Measurements from ENCODE around the gene FNDC3B. TPM values are rescaled to one million over a fixed set of nuclear protein-coding genes. Genes with fewer than 3 reads are reported as not detected.

FNDC3B gene
- total RNA-seq, 1 donor from 2014 or later, result 19.3 TPM

DNA sequence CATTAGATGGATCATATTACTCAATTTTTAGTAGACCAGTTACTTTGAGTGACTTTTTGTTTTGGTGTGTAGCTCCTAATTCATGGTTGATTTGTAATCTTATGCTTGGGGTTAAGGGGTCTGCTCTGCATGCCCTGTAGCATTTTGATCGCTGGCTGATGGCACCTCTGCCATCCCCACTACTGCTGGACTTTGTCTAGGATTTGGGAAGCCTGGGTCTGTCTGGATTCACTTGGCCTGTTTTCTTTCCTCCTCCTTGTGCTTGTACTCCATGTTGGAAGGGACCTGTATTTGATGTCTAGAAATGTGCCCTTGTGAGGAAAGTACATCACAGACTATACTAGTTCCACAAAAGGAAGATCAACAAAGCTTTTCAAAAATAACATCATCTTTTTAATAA, 154.1 kb downstream of the FNDC3B start:
- no peak for DNase-seq

DNA sequence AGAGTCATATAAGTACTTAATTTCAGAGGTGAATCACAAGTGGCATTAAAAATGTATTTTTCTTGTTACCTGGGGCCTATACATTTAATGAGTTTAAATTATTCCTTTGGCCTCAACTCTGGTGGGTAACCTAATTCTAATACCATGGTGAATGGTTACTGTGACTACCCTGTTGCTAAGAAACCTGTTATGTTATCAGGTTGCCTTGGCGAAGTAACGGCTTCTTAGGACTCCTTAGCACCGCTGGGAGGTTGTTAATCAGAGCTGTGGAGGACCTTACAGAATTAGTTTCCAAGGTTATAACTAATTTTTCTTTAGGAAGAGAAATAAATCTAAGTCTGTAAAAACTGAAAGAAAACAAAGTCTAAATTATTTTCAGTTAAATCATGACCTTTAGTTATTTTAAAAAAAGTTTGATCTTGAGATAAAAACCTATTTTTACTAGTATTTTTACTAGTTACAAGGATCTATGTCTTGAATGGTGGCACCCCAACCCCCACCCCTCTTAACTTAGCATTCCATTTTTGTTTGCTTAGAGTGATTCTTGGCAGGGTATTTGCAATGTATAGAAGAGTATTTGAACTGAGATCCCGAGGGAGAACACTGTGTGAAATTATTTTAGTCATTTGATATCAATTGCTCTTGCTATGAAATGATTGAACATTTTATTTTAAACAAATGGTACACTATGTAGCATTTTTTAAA, 155.5 kb downstream of the FNDC3B start:
- DNase-seq, result no peak

DNA sequence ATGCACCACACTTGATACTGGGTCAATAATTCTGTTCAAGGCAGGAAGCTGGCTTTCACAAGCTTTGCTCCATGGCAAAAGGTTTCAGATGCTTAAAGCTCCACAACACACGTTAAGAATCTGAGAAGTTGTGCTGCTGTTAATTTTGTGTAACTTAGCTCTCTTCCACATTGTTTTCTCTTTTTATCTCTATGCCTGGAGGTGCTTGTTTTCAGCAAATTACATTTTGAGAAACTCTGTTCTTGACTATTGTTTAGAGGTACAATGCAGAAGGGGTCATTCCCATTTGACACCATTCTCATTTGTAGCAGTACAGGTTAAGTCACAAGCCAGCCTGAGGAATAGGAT, 156.0 kb downstream of the FNDC3B start:
- no peak for DNase-seq

DNA sequence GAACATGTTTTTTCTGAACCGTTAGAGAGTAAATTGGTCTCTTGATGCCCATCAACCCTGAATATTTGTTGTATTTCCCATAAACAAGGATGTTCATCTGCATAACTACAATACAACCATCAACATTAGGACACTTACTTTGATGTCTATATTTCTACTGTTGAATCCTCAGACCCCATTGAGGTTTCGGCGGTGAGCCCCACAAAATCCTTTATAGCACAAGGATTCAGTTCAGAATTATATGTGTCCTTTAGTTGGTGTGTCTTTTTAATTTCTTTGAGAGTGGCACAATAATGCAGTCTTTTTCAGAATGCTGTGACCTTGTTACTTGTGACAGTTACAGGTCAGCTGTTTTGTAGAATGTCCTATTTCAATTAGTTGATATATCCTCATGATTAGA, 158.0 kb downstream of the FNDC3B start:
- DNase-seq, result no peak

DNA sequence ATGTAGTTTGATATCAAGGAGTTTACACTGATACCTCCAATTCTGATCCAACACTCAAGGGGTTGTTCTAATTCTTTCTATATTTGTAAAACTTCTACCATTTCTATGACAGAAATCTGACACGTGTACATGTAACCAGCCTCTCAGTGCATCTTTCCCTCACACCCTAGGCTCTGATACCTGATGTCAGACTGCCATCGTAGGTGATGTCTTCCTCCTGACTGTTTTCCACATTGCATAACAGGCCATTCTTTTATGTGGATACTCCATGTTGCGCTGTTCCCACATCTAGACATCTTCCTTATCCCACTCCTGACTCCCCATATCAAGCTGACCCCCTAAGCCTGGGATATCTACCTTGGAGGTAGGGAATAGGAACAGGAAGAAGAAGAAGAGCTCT, 159.1 kb downstream of the FNDC3B start:
- DNase-seq, result no peak

DNA sequence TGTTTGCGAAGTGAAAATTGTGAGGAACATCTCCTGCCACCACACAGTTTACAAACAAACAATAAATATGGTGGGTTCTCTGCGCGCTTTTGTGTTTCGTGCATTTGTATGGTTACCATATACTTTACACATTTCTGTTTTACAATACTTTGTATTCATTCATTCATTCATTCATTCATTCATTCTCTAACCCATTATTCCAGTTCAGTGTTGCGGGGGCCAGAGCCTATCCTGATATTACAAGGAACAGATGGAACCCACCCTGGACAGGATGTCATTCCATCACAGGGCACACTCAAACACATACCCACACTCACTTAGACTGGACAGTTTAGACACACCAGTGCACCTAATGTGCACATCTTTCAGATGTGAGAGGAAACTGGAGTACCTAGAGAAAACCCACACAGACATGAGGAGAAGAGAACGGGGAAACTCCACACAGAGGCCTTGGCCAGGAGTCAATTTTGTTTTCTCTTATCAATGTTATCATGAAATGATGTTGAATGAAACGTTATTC, 160.5 kb downstream of the FNDC3B start:
- DNase-seq, result no peak

DNA sequence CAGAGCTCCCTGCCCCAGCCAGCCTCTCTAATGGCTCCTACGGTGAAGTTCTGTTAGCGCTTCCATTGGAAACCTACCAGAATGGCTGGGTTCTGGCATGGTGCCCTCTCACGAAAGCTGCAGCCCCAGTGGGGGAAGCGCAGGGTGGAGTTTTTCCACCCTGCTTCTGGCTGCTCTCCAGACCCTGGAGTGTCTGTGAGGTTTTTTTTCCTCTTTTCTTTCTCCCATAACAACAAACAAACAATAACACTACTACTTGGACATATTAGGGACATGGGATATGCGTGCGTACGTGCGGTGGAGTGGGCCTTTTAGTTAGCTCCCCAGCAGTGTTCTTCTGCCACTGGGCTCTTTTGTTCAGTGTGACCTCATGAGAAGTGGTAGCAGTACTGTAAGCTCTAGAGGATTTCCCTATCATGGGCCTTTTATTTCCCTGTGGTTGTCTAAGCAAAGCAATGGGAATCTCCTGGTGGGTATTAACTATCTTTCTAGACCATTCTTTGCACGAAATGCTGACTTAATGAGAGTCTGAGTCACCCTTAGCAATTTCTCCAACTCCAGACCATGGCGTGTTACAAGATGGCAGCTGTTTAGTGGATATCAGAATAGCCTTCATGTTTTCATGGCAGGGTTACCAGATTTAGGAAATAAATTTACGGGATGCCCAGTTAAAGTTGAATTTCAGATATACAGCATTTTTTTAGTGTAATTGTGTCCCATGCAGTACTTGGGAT, 161.9 kb downstream of the FNDC3B start:
- no peak for DNase-seq

DNA sequence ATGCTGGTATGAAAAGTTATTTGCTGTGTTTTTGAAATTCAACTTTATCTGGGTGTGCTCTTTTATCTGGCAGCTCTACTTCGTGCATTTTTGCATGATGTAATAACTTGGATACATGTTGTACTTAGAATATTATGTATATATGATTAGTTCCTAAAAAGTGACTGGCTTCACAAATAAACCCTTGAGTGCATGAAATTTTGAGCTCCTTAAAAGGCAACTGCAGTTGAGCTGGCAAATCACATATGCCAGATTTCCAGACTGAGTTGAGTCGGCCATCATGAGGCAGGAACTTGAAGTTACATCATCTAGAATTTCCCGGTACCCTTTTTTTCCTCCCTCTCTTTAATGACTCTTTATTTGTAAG, 162.5 kb downstream of the FNDC3B start:
- DNase-seq, result no peak

DNA sequence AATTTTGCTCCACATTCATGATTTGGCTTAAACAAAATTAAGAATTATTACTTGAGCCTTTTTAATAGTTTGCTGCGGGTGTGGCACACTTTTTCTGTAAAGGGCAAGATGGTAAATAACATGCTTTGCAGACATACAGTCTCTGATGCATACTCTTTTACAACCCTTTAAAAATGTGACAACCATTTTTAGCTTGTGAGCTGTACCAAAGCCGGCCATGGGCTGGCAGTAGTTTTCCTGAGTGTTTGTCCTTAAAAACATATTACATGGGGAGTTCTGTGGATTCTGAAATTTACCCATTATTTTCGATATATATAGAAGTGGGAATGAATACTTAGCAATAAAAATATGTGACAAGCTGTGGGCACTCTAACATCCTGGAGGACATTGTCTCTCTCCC, 163.4 kb downstream of the FNDC3B start:
- DNase-seq, result no peak

DNA sequence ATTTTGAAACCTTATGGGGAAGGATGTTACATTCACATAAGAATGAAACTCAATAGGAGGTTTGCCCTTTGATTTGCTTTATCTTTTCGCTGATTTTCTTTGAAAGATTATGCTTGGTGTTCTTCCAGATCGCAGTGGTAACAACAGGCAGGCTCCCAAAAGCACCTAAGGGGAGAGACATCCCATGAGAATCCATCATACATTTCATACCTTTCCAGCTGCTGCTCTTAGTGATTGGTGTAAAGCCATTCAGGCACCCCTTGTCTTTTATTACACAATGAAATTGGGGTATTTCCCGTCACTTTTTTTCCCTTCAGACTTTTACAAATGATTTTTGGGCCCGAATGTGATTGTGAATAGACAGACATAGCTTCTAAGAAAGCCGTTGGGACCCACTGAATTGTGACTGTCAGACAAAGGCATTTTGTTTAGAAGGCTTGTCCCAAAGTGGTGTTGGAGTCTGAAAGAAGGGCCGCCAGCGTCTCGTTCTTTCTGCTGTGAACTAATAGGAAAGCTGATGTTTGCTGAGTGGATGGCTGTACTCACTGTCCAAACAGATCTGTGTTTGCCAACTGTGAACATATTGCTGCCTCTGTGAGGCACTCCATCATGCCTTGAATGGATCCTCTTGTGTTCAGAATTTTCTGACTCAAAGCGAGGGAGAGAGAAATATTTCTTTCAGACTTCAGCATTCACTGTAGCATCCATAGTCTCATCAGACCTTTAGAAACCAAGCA, 164.3 kb downstream of the FNDC3B start:
- DNase-seq, result peak; percentile 54

DNA sequence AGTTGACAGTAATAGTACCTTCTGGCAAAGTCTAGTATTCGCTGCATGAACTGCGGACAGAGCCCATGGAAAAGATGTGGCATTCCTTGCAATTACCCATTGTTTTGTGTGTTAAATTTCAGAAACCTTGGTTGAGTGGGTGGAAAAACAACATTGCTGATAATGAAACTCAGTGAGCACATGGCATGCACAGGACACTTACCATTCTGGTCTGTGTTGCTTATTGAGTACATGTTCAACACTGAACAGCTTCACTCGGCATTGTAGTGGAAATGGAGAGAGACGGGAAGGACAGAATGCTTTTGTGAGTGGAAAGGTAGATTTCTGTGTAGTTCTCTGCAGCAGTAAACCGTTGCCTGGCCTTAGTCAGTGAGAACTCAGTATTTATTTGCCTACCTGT, 165.3 kb downstream of the FNDC3B start:
- DNase-seq, result no peak

DNA sequence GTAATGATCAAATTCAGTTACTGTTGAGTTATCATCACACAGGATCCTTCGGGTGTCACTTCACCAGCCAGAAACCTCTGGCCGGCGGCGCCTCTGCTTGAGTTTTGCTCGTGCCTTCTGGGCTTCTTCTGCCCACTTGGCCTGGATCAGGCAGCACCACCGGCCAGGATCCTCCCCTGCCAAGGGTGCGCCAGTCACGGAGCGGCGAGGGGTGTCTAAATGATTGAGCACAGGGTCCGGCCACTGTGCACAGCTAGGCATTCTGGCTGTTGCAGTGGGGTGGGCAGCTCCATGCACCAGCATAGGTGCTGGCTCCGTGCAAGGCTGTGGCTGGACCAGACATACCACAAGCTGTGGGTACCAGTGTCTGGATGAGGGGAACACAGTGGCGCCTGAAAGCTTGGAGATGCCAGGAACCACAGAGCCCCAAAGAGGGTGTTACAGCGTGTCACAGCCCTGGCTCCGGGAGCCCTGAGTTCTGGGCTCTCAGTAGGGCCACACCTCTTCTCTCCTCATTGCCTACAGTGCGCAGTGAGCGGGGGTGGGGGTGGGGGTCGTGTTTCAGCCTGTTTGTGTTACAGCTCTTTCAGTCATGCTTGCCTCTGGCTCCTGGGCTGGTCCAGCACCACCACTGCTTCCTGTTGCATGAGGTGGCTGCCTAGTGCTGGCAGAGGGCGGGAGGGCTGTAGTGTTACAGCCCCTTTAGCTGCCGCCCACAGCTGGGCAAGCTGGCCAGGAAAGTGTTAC, 169.4 kb downstream of the FNDC3B start:
- no peak for DNase-seq

DNA sequence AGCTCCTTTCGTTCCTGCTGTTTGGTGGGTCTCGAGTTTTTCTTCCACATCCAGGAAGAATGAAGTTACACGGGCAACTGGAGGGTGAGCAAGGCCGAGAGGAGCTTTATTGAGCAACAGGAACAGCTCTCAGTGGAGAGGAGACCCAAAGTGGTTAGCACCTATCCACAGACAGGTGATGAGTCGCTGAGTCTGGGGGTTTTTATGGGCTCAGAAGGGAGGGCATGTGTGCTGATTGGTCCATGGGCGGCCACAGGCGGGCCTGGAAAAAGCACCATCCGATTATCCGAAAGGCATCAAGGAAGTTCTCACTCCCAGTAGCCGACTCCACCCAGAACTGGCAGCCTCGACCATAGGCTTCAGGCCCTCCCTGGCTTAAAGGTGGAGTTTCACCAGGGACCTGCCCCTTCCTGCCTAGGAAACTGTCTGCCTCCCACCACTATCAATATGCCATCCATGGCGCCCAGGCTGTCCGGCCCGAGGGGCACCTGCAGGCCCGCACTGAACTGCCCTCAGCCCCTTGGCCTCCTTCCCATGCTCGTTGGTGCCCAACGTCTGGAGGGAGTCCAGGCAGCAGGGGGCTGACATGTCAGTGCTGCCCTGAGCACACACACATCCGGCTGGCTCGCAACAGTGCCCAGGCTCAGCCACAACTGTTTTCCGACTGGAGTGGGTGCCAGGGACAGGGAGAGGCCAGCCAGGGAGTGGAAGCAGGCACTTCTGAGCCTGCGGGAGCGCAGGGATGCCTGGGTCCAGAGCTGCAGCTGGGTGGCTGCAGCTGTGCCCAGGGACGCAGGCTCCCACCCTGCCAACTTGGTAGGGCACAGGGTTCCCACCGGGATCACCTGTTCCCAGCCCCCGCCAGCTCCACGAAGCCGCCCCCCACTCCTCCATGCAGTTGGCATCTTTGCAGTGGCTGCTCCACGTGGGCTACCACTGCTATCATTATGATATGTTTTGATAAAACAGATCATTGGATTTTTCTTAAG, 170.2 kb downstream of the FNDC3B start:
- DNase-seq, result no peak

DNA sequence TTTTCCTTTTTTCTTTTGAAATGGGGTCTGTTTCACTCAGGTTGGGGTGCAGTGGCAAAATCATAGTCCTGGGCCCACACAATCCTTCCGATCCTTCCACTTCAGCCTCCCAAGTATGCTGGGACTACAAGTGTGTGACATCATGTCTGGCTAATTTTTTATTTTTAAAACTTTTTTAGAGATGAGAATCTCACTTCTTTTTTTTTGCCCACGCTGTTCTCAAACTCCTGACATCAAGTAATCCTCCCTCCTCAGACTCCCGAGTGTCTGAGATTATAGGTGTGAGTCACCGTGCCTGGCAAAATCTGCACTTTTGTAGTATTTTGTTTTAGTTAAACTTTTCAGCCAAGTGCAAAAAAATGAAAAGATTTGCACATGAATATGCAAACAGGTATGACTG, 171.0 kb downstream of the FNDC3B start:
- DNase-seq, result no peak

DNA sequence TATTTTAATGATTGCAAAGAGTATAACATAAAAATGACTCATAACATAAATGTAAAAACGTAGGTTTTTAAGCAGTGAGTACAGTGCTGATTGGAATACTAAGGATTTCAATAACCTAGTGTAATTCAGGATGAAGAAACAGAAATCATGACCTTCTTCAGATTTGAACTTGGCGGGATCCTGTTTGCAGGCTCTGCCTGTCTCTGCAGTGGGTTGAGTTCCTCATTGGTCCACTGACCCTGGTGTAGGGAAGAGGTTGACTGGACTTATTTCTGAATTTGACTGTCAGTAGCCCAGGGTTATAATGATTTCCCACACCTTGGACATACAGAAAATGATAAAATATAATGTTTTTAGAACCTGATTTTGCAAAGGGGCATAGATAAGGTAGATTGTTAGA, 171.7 kb downstream of the FNDC3B start:
- no peak for DNase-seq

DNA sequence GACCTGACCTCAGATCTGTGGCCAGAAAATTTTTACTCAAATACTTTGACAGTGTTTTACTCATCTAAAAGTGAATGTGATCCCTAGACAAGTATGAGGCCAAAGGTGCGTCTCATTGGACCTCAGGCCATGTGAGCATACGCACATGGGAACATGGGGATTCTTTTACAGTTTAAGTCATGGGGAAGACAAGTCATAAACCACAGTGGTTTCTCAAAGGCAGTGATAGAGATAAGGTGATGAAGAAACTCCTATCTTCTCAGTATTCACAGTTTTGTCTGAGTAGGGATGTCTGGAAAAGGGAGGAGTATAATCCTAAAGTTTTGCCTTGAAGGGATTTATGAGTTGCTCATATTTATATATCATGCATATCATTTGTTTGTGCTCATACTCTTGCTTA, 173.8 kb downstream of the FNDC3B start:
- DNase-seq, result no peak

DNA sequence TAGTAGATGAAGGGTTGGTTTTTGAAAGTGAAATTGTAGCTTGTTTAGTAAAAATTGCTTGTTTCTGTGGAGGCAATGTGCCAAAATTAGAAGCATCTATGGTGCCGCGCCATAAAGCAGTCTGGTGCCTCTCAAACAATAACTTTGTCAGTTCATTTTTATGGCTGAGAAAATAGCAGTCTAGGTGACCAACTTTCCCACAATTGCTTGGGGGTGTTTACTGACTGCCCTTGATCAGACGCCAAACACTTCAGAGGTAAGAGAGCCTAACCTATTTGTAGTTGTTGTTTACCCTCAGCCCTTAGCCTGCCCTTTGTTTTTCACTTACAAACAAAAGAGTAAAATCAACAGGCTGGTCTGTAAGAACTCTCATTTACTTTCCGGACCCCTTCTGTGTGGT, 174.5 kb downstream of the FNDC3B start:
- no peak for DNase-seq

DNA sequence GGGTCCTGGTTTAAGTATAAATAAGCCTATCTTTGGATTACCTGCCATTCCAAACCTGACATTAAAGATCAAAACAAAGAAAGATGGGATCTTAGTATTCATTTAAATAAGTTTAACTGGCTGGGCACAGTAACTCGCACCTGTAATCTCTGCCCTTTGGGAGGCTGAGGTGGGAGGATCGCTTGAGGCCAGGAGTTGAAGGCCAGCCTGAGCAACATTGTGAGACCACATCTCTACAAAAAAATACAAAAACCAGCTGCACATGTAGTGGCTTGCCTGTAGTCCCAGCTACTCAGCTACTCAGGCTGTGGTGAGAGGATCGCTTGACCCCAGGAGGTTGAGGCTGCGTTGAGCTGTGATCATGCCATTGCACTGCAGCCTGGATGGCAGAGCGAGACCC, 176.9 kb downstream of the FNDC3B start:
- DNase-seq, result no peak

DNA sequence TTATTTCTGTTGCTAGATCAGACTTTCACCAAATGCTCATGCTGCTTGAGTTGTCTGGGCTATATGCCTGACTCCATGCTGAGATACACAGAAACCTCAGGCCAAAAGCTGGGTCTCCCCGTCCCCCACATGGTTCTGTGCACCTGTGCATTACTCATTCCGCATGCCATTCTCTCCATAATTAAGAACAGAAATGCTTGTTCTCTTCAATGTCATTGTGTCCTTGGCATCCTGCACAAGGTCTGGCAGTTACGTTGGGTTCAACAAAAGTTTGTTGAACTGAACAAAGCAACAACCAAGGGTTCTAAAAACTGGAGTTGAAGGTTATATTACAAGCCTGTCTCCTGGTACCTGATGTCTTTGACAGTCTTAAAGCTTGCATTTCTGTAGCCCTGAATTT, 177.5 kb downstream of the FNDC3B start:
- DNase-seq, result no peak

DNA sequence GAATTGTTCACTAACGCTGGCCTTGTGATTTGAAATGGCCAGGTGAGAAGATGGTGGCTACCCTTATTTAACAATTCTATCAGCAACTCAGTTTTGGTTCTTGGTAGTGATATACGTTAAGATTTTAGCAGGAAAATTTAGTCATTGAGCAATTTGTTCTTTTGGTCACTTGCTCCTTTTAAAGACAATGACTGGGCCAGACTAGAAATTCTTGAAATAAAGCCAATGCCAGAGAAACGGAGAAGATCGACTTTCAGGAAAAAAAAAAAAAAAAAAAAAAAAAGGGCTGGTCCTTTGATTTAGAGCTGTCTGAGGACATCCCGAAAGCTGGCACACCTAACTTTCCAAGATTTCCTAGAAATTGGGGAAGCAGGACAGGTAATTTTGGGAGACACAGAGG, 178.5 kb downstream of the FNDC3B start:
- DNase-seq, result no peak
